ENCODE measurements around the gene SELENOO. TPM values are rescaled to one million over a fixed set of nuclear protein-coding genes. Genes with fewer than 3 reads are reported as not detected.

Gene SELENOO
- total and polyA plus RNA-seq, 4 donors: 7.6 to 41.2 (median 25.6) TPM

- Histone ChIP-seq H3K9me3 (ENCODE audit: control insufficient read depth, insufficient read depth, low read length) (no peaks in the 10 kb centered on the region), H3K27me3 (ENCODE audit: control insufficient read depth, insufficient read depth, low read length) (no peaks in the 10 kb centered on the region), H3K36me3 (ENCODE audit: control insufficient read depth, insufficient read depth, low read length) (peaks cover 99% of the 10 kb centered on the region), H3K4me3 (ENCODE audit: low read depth, low read length) (no peak overlapping the region), H3K27ac (ENCODE audit: low read depth, low read length) (no peak overlapping the region), H3K4me1 (ENCODE audit: control insufficient read depth, insufficient read depth, low read length) (peaks cover 20% of the 10 kb centered on the region)
- 93% methylated on average over 19 of the region's 19 CpGs for WGBS (ENCODE audit: insufficient coverage)
- DNase-seq (ENCODE audit: low read depth in 4 of 6, low spot score in 6 of 6): no peak
Measured at GRCh38 chr22:50221410-50222300, 20.8 kb downstream of the SELENOO start.

GRCh38 chr22:50222508-50222907, 21.7 kb downstream of the SELENOO start:
- H3K4me1 ChIP-seq (ENCODE audit: control insufficient read depth, insufficient read depth, low read length): peaks cover 20% of the 10 kb centered on the region
- no peaks in the 10 kb centered on the region for H3K27me3 ChIP-seq (ENCODE audit: control insufficient read depth, insufficient read depth, low read length)
- H3K4me3 ChIP-seq (ENCODE audit: low read depth, low read length): no peak overlapping the region
- no peak for DNase-seq (ENCODE audit: low read depth in 4 of 6, low spot score in 6 of 6)
- H3K27ac ChIP-seq (ENCODE audit: low read depth, low read length): no peak overlapping the region
- WGBS (ENCODE audit: insufficient coverage): 94% methylated on average over 8 of the region's 8 CpGs
- H3K9me3 ChIP-seq (ENCODE audit: control insufficient read depth, insufficient read depth, low read length): no peaks in the 10 kb centered on the region
- H3K36me3 ChIP-seq (ENCODE audit: control insufficient read depth, insufficient read depth, low read length): peaks cover 99% of the 10 kb centered on the region

GRCh38 chr22:50224071-50224470, 23.3 kb downstream of the SELENOO start:
- Histone ChIP-seq H3K27me3 (ENCODE audit: control insufficient read depth, insufficient read depth, low read length) (no peaks in the 10 kb centered on the region), H3K4me3 (ENCODE audit: low read depth, low read length) (no peak overlapping the region), H3K36me3 (ENCODE audit: control insufficient read depth, insufficient read depth, low read length) (peaks cover 99% of the 10 kb centered on the region), H3K9me3 (ENCODE audit: control insufficient read depth, insufficient read depth, low read length) (no peaks in the 10 kb centered on the region), H3K27ac (ENCODE audit: low read depth, low read length) (no peak overlapping the region), H3K4me1 (ENCODE audit: control insufficient read depth, insufficient read depth, low read length) (peaks cover 11% of the 10 kb centered on the region)
- DNase-seq (ENCODE audit: low read depth in 4 of 6, low spot score in 6 of 6): no peak
- WGBS (ENCODE audit: insufficient coverage): 88% methylated on average over 16 of the region's 16 CpGs

- DNase-seq (ENCODE audit: low read depth in 4 of 6, low spot score in 6 of 6): no peak
- 81% methylated on average over 23 of the region's 24 CpGs for WGBS (ENCODE audit: insufficient coverage)
- Histone ChIP-seq H3K9me3 (ENCODE audit: control insufficient read depth, insufficient read depth, low read length) (no peaks in the 10 kb centered on the region), H3K27me3 (ENCODE audit: control insufficient read depth, insufficient read depth, low read length) (no peaks in the 10 kb centered on the region), H3K27ac (ENCODE audit: low read depth, low read length) (no peak overlapping the region), H3K4me1 (ENCODE audit: control insufficient read depth, insufficient read depth, low read length) (no peaks in the 10 kb centered on the region), H3K36me3 (ENCODE audit: control insufficient read depth, insufficient read depth, low read length) (peaks cover 98% of the 10 kb centered on the region), H3K4me3 (ENCODE audit: low read depth, low read length) (no peak overlapping the region)
Measured at GRCh38 chr22:50225200-50225969, 24.6 kb downstream of the SELENOO start.

- Histone ChIP-seq H3K4me3 (ENCODE audit: low read depth, low read length) (no peak overlapping the region), H3K9me3 (ENCODE audit: control insufficient read depth, insufficient read depth, low read length) (no peaks in the 10 kb centered on the region), H3K27me3 (ENCODE audit: control insufficient read depth, insufficient read depth, low read length) (no peaks in the 10 kb centered on the region), H3K36me3 (ENCODE audit: control insufficient read depth, insufficient read depth, low read length) (peaks cover 97% of the 10 kb centered on the region), H3K4me1 (ENCODE audit: control insufficient read depth, insufficient read depth, low read length) (no peaks in the 10 kb centered on the region), H3K27ac (ENCODE audit: low read depth, low read length) (no peak overlapping the region)
- no peak for DNase-seq (ENCODE audit: low read depth in 4 of 6, low spot score in 6 of 6)
- WGBS (ENCODE audit: insufficient coverage): 92% methylated on average over 27 of the region's 31 CpGs
Measured at GRCh38 chr22:50226063-50226874, 25.5 kb downstream of the SELENOO start.

- H3K4me1 ChIP-seq (ENCODE audit: control insufficient read depth, insufficient read depth, low read length): no peaks in the 10 kb centered on the region
- no peaks in the 10 kb centered on the region for H3K27me3 ChIP-seq (ENCODE audit: control insufficient read depth, insufficient read depth, low read length)
- 93% methylated on average over 18 of the region's 18 CpGs for WGBS (ENCODE audit: insufficient coverage)
- H3K9me3 ChIP-seq (ENCODE audit: control insufficient read depth, insufficient read depth, low read length): no peaks in the 10 kb centered on the region
- no peak overlapping the region for H3K27ac ChIP-seq (ENCODE audit: low read depth, low read length)
- no peak for DNase-seq (ENCODE audit: low read depth in 4 of 6, low spot score in 6 of 6)
- H3K4me3 ChIP-seq (ENCODE audit: low read depth, low read length): no peak overlapping the region
- peaks cover 94% of the 10 kb centered on the region for H3K36me3 ChIP-seq (ENCODE audit: control insufficient read depth, insufficient read depth, low read length)
Measured at GRCh38 chr22:50226875-50227165, 26.0 kb downstream of the SELENOO start.

GRCh38 chr22:50227579-50228215, 26.9 kb downstream of the SELENOO start:
- no peaks in the 10 kb centered on the region for H3K9me3 ChIP-seq (ENCODE audit: control insufficient read depth, insufficient read depth, low read length)
- H3K27ac ChIP-seq (ENCODE audit: low read depth, low read length): no peak overlapping the region
- no peak overlapping the region for H3K4me3 ChIP-seq (ENCODE audit: low read depth, low read length)
- no peak for DNase-seq (ENCODE audit: low read depth in 4 of 6, low spot score in 6 of 6)
- peaks cover 94% of the 10 kb centered on the region for H3K36me3 ChIP-seq (ENCODE audit: control insufficient read depth, insufficient read depth, low read length)
- WGBS (ENCODE audit: insufficient coverage): 90% methylated on average over 25 of the region's 25 CpGs
- H3K4me1 ChIP-seq (ENCODE audit: control insufficient read depth, insufficient read depth, low read length): no peaks in the 10 kb centered on the region
- no peaks in the 10 kb centered on the region for H3K27me3 ChIP-seq (ENCODE audit: control insufficient read depth, insufficient read depth, low read length)

GRCh38 chr22:50228366-50228765, 27.6 kb downstream of the SELENOO start:
- no peak for DNase-seq (ENCODE audit: low read depth in 4 of 6, low spot score in 6 of 6)
- 95% methylated on average over 9 of the region's 9 CpGs for WGBS (ENCODE audit: insufficient coverage)
- Histone ChIP-seq H3K27ac (ENCODE audit: low read depth, low read length) (no peak overlapping the region), H3K36me3 (ENCODE audit: control insufficient read depth, insufficient read depth, low read length) (peaks cover 94% of the 10 kb centered on the region), H3K4me1 (ENCODE audit: control insufficient read depth, insufficient read depth, low read length) (no peaks in the 10 kb centered on the region), H3K9me3 (ENCODE audit: control insufficient read depth, insufficient read depth, low read length) (no peaks in the 10 kb centered on the region), H3K27me3 (ENCODE audit: control insufficient read depth, insufficient read depth, low read length) (no peaks in the 10 kb centered on the region), H3K4me3 (ENCODE audit: low read depth, low read length) (no peak overlapping the region)

- Histone ChIP-seq H3K4me3 (ENCODE audit: low read depth, low read length) (no peak overlapping the region), H3K9me3 (ENCODE audit: control insufficient read depth, insufficient read depth, low read length) (no peaks in the 10 kb centered on the region), H3K27ac (ENCODE audit: low read depth, low read length) (no peak overlapping the region), H3K4me1 (ENCODE audit: control insufficient read depth, insufficient read depth, low read length) (no peaks in the 10 kb centered on the region), H3K27me3 (ENCODE audit: control insufficient read depth, insufficient read depth, low read length) (no peaks in the 10 kb centered on the region), H3K36me3 (ENCODE audit: control insufficient read depth, insufficient read depth, low read length) (peaks cover 95% of the 10 kb centered on the region)
- WGBS (ENCODE audit: insufficient coverage): 97% methylated on average over 14 of the region's 16 CpGs
- no peak for DNase-seq (ENCODE audit: low read depth in 4 of 6, low spot score in 6 of 6)
Measured at GRCh38 chr22:50229370-50229769, 28.6 kb downstream of the SELENOO start.

All from spinal cord (tissue), 10 donors.